ENCODE results near the gene EXOC3. TPM values are rescaled to one million over a fixed set of nuclear protein-coding genes. Genes with fewer than 3 reads are reported as not detected.

EXOC3 gene
- total RNA-seq, 1 donor, result 31.8 TPM

DNA sequence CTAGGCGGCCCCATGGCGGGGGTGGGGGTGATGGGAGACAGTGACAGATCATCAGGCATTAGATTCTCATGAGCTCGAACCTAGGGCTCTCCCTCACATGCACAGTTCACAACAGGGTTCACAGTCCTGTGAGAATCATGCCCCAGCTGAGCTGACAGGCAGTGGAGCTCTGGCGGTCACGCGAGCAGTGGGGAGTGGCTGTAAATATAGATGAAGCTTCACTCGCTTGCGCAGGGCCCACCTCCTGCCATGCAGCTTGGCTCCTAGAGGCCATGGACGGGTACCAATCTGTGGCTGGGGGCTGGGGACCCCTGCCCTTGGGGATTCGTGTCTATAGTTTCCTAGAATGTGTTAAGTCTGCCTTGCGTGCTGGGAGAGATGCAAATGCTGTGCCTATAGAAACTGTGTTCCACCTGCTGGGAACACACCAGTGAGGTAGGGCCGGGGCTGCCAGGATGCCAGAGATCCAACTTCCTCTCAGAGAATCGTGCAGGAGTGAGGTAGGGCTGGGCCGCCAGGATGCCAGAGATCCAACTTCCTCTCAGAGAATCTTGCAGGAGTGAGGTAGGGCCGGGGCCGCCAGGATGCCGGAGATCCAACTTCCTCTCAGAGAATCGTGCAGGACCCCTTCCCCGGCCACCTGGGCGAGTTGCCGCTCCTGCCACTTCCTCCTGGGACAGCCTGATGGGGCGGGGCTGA, 14.1 kb upstream of the EXOC3 start:
- Histone ChIP-seq H3K27me3 (ENCODE audit: insufficient read depth, low read length) (no peaks in the 10 kb centered on the region), H3K9me3 (ENCODE audit: low read depth, low read length) (no peaks in the 10 kb centered on the region), H3K4me3 (ENCODE audit: low read length) (no peak overlapping the region), H3K4me1 (ENCODE audit: insufficient read depth, low read length) (peaks cover 7% of the 10 kb centered on the region)

DNA sequence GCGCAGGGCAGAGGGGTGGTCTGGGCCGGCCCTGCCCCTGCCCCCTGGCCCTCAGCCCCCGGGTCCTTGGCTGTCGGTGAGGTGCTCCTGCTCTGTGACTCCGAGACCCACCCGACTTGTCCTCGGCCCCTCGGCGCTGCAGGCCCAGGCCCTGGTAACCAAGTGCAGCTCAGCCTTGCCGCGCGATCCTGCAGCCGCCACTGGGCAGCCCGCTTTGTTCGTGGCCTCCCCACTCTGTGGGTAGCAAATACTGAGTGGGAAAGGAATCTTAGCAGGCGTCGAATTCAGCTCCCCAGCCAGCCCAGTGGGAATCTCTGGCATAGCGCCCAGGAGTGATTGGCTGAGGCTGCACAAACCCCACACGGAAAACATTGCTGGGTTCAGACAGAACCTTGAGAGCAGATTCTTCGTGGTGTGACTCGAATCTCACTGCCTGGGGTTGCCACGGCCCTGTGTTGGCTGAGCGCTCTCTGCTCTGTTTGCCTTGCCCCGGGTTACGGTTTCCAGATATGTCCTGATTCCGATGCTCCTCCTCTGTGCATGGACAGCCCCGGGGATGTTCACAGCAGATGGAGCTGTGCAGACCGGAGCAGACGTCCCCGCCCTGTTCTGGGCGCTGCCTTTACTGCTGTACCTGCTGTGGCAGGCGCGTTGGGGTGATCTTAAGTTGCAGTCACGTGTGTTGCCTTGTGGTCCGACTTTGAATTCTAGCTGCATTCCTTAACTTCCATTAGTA, 13.4 kb upstream of the EXOC3 start:
- no peaks in the 10 kb centered on the region for H3K27me3 ChIP-seq (ENCODE audit: insufficient read depth, low read length)
- peaks cover 4% of the 10 kb centered on the region for H3K4me1 ChIP-seq (ENCODE audit: insufficient read depth, low read length)
- H3K9me3 ChIP-seq (ENCODE audit: low read depth, low read length), result no peaks in the 10 kb centered on the region
- H3K4me3 ChIP-seq (ENCODE audit: low read length), result no peak overlapping the region

- no peak overlapping the region for H3K4me3 ChIP-seq (ENCODE audit: low read length)
- H3K27me3 ChIP-seq (ENCODE audit: insufficient read depth, low read length), result no peaks in the 10 kb centered on the region
- H3K9me3 ChIP-seq (ENCODE audit: low read depth, low read length), result no peaks in the 10 kb centered on the region
- H3K4me1 ChIP-seq (ENCODE audit: insufficient read depth, low read length), result no peaks in the 10 kb centered on the region
Measured at GRCh38 chr5:430214-430925, 12.6 kb upstream of the EXOC3 start.

- no peak overlapping the region for H3K4me3 ChIP-seq (ENCODE audit: low read length)
- H3K27me3 ChIP-seq (ENCODE audit: insufficient read depth, low read length), result no peaks in the 10 kb centered on the region
- no peaks in the 10 kb centered on the region for H3K4me1 ChIP-seq (ENCODE audit: insufficient read depth, low read length)
- no peaks in the 10 kb centered on the region for H3K9me3 ChIP-seq (ENCODE audit: low read depth, low read length)
Measured at GRCh38 chr5:431001-431710, 11.8 kb upstream of the EXOC3 start.

DNA sequence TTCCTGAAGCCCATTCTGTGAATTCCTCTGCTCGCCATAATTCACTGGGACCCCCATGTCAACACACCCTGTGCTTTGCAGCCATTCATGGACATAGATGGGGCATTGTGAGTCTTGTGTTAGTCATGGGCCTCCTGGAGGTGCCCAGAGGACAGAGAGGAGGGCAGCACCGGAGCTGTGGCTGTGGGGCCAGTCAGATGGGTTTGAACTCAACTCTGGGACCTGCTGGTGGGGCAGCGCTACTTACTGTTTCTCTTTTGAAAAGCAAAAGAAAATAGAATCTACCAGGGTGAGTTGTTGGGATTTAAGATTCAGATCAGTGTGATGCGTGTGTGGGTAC, 11.3 kb upstream of the EXOC3 start:
- H3K4me1 ChIP-seq (ENCODE audit: insufficient read depth, low read length), result no peaks in the 10 kb centered on the region
- no peaks in the 10 kb centered on the region for H3K9me3 ChIP-seq (ENCODE audit: low read depth, low read length)
- no peak overlapping the region for H3K4me3 ChIP-seq (ENCODE audit: low read length)
- no peaks in the 10 kb centered on the region for H3K27me3 ChIP-seq (ENCODE audit: insufficient read depth, low read length)

GRCh38 chr5:432201-432927, 10.6 kb upstream of the EXOC3 start:
- Histone ChIP-seq H3K27me3 (ENCODE audit: insufficient read depth, low read length) (no peaks in the 10 kb centered on the region), H3K9me3 (ENCODE audit: low read depth, low read length) (no peaks in the 10 kb centered on the region), H3K4me3 (ENCODE audit: low read length) (no peak overlapping the region), H3K4me1 (ENCODE audit: insufficient read depth, low read length) (no peaks in the 10 kb centered on the region)

DNA sequence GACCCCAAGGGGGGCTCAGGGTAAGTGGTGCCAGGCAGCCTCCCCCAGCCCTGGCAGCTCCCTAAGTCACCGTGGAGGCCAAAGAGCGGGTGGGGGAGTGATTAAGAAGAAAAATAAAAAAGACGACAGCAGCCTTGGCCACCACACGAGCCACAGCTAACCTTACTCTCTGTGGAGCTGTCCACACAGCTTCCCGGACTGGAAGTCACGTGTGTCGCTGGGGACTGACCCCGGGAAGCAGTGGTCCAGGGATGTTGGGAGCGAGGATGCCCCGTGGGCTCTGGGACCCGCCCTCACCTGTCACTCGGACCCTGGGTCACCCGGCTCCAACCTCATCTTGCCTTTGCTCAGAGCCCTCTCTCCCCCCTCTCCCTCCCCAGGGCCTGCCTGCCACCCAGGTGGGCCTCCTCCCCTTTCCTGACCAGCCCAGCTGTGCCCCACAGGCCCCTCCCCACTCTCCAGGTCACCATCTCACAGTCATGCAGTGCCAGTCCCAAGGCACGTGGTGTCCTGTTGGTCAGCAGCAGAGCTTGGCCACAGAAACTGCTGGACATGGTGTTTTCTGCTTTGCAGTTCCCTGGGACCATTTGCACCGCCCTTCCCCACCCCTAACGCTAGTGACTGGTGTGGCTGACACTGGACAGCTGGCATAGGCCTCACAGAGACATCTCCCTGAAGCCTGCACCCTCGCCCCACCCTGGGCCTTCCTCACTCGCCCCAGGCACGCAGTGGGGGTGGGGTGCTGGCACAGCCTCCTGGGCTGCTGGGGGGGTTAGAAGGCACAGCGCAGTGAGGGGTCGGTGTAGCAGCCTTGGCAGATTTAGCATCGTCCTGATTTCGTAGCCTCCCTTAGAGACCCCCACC, 9.8 kb upstream of the EXOC3 start:
- Histone ChIP-seq H3K9me3 (ENCODE audit: low read depth, low read length) (no peaks in the 10 kb centered on the region), H3K27me3 (ENCODE audit: insufficient read depth, low read length) (no peaks in the 10 kb centered on the region), H3K4me3 (ENCODE audit: low read length) (no peak overlapping the region), H3K4me1 (ENCODE audit: insufficient read depth, low read length) (no peaks in the 10 kb centered on the region)

DNA sequence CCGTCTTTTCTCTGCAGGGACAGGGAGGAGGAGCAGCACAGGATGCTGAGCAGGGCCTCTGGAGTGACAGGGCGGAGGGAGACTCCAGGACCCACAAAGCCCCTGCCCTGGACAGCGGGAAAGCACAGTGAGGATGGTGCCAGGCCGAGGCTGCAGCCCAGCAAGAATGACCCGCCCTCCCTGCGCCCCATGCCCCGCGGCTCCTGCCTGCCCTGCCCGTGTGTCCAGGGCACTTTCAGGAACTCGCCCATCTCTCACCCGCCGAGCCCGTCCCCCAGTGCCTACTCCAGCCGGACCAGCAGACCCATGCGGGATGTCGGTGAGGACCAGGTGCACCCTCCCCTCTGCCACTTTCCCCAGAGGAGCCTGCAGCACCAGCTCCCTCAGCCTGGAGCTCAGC, 9.1 kb upstream of the EXOC3 start:
- H3K27me3 ChIP-seq (ENCODE audit: insufficient read depth, low read length), result no peaks in the 10 kb centered on the region
- no peaks in the 10 kb centered on the region for H3K4me1 ChIP-seq (ENCODE audit: insufficient read depth, low read length)
- H3K9me3 ChIP-seq (ENCODE audit: low read depth, low read length), result no peaks in the 10 kb centered on the region
- H3K4me3 ChIP-seq (ENCODE audit: low read length), result no peak overlapping the region

GRCh38 chr5:434443-435146, 8.4 kb upstream of the EXOC3 start:
- Histone ChIP-seq H3K4me1 (ENCODE audit: insufficient read depth, low read length) (no peaks in the 10 kb centered on the region), H3K27me3 (ENCODE audit: insufficient read depth, low read length) (no peaks in the 10 kb centered on the region), H3K4me3 (ENCODE audit: low read length) (no peak overlapping the region), H3K9me3 (ENCODE audit: low read depth, low read length) (no peaks in the 10 kb centered on the region)

GRCh38 chr5:435156-435790, 7.7 kb upstream of the EXOC3 start:
- H3K27me3 ChIP-seq (ENCODE audit: insufficient read depth, low read length), result no peaks in the 10 kb centered on the region
- H3K4me1 ChIP-seq (ENCODE audit: insufficient read depth, low read length), result no peaks in the 10 kb centered on the region
- no peaks in the 10 kb centered on the region for H3K9me3 ChIP-seq (ENCODE audit: low read depth, low read length)
- H3K4me3 ChIP-seq (ENCODE audit: low read length), result no peak overlapping the region

DNA sequence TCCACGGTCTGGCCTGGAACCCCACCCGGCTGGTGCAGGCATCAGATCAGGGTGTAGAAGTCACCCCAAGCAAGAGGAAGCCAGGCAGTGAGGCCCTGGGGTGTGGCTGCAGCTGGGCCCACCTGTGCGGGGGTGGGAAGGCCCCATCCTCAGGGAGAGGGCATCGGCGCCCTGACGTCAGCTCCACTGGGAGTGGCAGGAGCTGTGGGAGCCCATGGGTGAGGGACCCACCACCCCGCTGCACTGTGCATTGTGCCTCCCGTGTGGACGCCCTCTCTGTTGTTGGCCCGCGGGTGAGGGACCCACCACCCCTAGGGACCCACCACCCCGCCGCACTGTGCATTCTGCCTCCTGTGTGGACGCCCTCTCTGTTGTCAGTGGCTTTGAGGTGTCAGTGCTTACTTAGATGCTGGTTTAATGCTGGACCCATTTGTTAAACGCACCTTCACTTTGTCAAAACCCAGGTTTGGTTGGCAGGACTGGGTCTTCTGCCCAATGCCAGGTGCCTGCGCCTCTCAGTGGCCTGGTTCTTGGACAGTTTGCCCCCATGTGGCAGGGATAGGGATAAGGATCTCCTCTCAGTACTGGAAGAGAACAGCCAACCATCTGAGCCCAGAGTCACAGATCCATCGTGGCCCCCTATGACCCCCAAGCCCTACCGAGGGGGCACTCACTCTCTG, 6.9 kb upstream of the EXOC3 start:
- no peaks in the 10 kb centered on the region for H3K9me3 ChIP-seq (ENCODE audit: low read depth, low read length)
- no peaks in the 10 kb centered on the region for H3K27me3 ChIP-seq (ENCODE audit: insufficient read depth, low read length)
- H3K4me1 ChIP-seq (ENCODE audit: insufficient read depth, low read length), result no peaks in the 10 kb centered on the region
- H3K4me3 ChIP-seq (ENCODE audit: low read length), result no peak overlapping the region

GRCh38 chr5:436641-436975, 6.4 kb upstream of the EXOC3 start:
- Histone ChIP-seq H3K4me1 (ENCODE audit: insufficient read depth, low read length) (no peaks in the 10 kb centered on the region), H3K27me3 (ENCODE audit: insufficient read depth, low read length) (no peaks in the 10 kb centered on the region), H3K4me3 (ENCODE audit: low read length) (no peak overlapping the region), H3K9me3 (ENCODE audit: low read depth, low read length) (no peaks in the 10 kb centered on the region)

DNA sequence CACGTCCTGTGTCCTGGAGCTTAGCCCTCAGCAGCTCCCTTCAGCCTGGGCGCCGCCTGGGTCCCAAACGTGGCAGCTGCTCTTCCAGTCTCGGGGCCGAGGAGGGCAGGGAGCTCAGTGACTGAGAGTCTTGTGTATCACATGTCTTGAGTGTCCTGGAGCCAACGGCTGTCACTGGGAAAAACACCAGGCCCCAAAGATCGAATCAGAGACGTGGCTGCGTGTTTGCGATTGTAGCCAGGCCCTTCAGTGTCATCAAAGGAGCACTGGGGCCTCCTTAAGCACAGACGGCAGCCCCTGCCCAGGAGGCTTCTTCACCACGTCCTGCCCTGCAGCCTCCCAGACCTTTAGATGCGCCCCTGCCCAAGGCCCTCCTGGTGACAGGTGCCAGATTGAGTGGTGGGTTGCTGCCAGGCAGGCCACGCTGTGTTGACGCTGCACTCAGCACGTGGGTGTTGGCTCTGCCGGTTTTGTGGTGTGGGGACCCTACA, 5.7 kb upstream of the EXOC3 start:
- Histone ChIP-seq H3K27me3 (ENCODE audit: insufficient read depth, low read length) (no peaks in the 10 kb centered on the region), H3K9me3 (ENCODE audit: low read depth, low read length) (no peaks in the 10 kb centered on the region), H3K4me3 (ENCODE audit: low read length) (no peak overlapping the region), H3K4me1 (ENCODE audit: insufficient read depth, low read length) (peaks cover 4% of the 10 kb centered on the region)

Measured in mononuclear cell (primary cell).